AG10803 (cell line): ENCODE data around the gene GPRC5D.
A peak's percentile ranks its signal among the peaks of the same experiment; 100 is the strongest.

Source experiments
- DNase-seq: peaks from one replicate; pipeline ENCODE4 v3.0.0; 2010; ENCODE audit warnings: low read depth
- H3K4me3 ChIP-seq: 2 replicates; pipeline ENCODE4 v1.5.1; 2011; ENCODE audit warnings: mild to moderate bottlenecking, low read length, control low read depth
- CTCF ChIP-seq: conservative IDR thresholded peaks from 2 replicates; pipeline ENCODE4 v1.5.1; 2011; ENCODE audit warnings: mild to moderate bottlenecking, low read length, control low read depth, inconsistent platforms

GPRC5D gene

GRCh38 chr12:12997734-12998133 lies 45.8 kb upstream of the GPRC5D start:
- no peak for TF ChIP-seq CTCF
- H3K4me3 ChIP-seq = no peak overlapping the region
- DNase-seq = no peak

GRCh38 chr12:12997156-12997555 lies 45.2 kb upstream of the GPRC5D start:
- no peak overlapping the region for H3K4me3 ChIP-seq
- TF ChIP-seq CTCF = no peak
- DNase-seq = no peak

DNA sequence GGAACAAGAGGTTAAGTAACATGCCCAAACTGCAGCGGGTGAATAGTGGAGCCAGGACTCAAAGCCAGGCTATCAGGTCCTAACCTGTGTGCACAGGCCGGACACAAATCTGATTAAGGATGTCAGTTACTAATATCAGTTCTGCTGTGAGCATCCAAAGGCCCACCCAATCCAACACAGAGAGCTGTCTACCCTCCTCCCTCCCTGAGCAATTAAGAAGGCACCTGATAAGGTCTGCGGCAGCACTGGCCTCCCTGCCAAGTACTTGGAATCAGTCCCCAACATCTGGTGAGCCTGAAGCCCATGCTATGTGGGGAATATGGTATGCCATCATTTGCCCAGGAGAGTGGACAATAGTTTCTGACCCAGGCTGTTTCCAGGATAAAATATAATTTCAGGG lies 44.2 kb upstream of the GPRC5D start:
- no peak for DNase-seq
- H3K4me3 ChIP-seq = no peak overlapping the region
- TF ChIP-seq CTCF = no peak

GRCh38 chr12:12995088-12995487 lies 43.1 kb upstream of the GPRC5D start:
- TF ChIP-seq CTCF = no peak
- H3K4me3 ChIP-seq = no peak overlapping the region
- no peak for DNase-seq

- no peak for TF ChIP-seq CTCF
- peak overlapping the region; percentile 49 for H3K4me3 ChIP-seq
- DNase-seq = no peak
Observed at GRCh38 chr12:12993367-12993766, 41.4 kb upstream of the GPRC5D start.

GRCh38 chr12:12992418-12993130 lies 40.6 kb upstream of the GPRC5D start:
- peak; percentile 93 for DNase-seq
- TF ChIP-seq CTCF = no peak

GRCh38 chr12:12990700-12991468 lies 38.9 kb upstream of the GPRC5D start:
- no peak for DNase-seq
- no peak for TF ChIP-seq CTCF
- no peak overlapping the region for H3K4me3 ChIP-seq

More at GRCh38 chr12:12992418-12993130, 40.6 kb upstream of the GPRC5D start:
- peak overlapping the region; percentile 49 for H3K4me3 ChIP-seq
